GM12891 (cell line): ENCODE results near the gene DUSP7.

Experiments used
- POLR2A ChIP-seq: IDR thresholded peaks from 2 replicates; pipeline ENCODE4 v1.6.1; 2011; ENCODE audit warnings: low read depth, low read length, control low read depth
- POLR2AphosphoS5 ChIP-seq: IDR thresholded peaks from 2 replicates; pipeline ENCODE4 v1.6.1; 2011; ENCODE audit warnings: low read depth, low read length, control low read depth
- POU2F2 ChIP-seq: IDR thresholded peaks from 2 replicates; pipeline ENCODE4 v1.6.1; 2011; ENCODE audit warnings: low read depth, mild to moderate bottlenecking, control low read depth, low read length, moderate library complexity
- SPI1 ChIP-seq: IDR thresholded peaks from 2 replicates; pipeline ENCODE4 v1.6.1; 2011; ENCODE audit warnings: low read depth, low read length, control low read depth
- TAF1 ChIP-seq: IDR thresholded peaks from 2 replicates; pipeline ENCODE4 v1.6.1; 2011; ENCODE audit warnings: low read depth, low read length, control low read depth

GRCh38 chr3:52097851-52098507 lies 41.6 kb upstream of the DUSP7 start:
- TF ChIP-seq POLR2A (no peak), POLR2AphosphoS5 (no peak), TAF1 (no peak), POU2F2 (no peak), SPI1 (no peak)
